GM15510 (cell line): ENCODE data around the gene BCL2L1.

ENCODE experiments used
- POLR2A ChIP-seq: IDR thresholded peaks from 3 replicates; pipeline ENCODE4 v1.6.1; 2011; ENCODE audit warnings: borderline replicate concordance; ENCODE audit not compliant: insufficient read length; ENCODE audit errors: extremely low read depth

The BCL2L1 gene

DNA sequence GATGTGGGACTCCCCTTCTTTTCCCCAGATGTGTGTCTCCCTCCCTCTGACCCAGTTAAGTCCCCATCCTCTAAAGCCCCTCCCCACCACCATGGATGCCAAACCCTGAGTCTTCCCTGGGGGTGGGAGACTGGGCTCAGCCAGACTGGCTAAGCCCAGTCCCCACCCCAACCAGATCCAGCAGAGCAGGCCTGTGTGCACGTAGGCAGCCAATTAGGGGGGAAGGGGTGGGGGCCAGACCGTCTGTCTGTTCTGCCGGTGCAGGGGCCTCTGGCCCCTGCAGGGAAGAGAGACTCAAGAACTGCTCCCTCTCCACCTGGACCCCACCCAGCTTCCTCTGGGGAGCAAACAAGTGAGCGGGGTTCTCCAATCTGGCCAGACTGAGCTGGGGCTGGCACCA is 84.4 kb downstream of the BCL2L1 start:
- no peak for TF ChIP-seq POLR2A

DNA sequence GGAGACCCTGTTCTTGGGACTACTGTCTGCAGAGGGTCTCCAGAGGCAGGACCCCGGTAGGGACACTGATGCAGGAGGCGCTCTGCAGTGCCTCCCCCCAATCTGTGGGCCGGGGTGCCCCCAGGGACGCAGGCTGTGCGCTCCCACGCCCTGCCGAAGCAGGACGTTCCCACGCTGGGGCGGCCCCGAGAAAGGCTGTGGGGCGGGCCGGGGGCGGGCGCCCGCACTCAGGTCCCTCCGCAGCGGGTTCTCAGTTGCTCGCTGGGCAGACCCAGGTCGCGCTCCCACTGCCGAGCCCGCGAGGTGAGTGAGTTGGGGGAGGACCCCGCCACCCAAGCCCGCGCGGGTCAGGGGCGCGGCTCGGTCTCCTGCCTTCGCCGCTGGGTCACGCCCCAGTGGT is 85.0 kb downstream of the BCL2L1 start, which contains the start of gene COX4I2:
Gene COX4I2 (plus strand): TSS at position 253 of the 400 bp plus-strand sequence. CDS start 1,106 bp downstream, outside the sequence.
- TF ChIP-seq POLR2A: no peak

DNA sequence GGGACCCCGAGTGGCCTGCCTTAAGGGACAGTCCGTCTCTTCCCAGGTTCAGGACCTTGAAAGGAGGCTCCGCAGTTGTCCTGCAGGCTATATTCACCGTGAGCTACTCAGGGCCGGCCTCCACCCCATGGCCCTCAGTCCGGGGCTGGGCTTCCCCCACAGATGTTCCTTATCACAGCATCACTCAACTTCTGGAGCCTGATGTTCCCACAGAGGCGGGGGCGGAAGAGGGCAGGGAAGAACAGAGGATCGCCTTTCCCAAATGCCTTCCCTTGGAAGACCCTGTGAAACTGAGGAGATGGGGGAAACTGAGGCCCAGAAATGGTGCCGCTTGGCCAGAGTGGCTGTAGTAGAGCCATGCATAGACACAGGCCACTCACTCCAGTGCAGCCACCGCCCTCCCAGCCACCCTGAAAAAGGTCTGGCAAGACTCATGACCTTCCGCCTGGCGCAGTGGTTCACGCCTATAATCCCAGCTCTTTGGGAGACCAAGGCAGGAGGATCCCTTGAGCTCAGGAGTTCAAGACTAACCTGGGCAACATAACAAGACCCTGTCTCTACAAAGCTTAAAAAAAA is 89.2 kb downstream of the BCL2L1 start:
- no peak for TF ChIP-seq POLR2A

DNA sequence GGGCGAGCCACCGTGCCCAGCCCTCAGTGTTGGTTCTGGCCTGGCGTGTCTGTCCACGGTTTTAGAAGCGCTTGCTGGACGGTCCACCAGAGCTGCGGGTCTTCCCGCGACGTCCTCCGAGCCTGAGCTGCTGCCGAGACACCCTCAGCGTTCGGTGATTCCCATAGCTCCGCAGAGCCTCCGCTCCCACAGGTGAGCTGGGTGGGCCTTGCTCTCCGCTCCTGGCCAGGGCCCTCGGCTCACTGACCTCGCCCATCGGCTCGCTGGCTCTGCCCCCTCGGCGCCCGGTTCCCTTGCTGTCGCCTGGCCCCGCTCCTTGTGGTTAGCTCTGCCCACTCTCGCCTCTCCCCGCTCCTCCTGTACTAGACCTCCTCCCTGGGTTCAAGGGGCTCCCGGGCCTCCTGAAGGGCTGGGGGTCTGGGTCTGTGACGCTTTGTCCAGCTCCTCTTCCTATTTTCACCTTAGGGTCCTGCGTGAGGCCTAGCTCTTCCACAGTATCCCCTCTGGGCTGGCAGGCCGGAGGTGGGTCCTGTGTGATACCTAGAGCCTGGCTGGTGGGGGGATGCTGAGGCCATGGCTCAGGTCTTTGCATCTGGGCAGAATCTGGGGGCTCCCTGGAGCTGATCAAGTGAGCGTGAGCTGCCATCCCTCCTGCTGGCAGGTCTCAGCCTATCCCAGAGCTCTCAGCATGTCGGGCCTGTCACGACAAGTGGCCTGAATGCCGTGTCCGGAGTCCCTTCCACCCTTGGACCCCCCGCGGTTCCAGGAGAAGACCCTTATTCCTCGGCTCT is 89.9 kb downstream of the BCL2L1 start:
- TF ChIP-seq POLR2A: no peak

DNA sequence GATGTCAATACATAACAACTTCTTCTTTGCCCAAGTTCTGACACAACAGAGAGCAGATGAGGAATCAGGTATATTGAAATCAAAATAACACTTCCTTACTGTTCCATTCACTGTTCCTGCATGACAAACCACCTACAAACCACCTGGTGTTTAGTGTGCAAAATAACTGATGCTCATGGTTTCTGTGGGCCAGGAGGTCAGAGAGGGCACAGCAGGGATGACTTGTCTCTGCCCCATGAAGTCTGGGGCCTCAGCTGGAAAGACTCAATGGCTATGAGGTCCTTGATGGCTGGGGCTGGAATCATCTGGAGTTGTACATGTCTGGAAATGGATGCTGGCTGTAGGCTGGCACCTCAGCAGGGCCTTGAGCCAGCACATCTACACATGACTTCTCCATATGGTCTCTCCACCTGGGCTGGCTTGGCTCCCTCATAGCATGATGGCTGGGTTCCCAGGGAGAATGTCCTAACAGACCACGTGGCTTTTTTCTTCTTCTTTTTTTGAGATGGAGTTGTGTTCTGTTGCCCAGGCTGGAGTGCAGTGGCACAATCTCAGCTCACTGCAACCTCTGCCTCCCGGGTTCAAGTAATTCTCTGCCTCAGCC is 92.4 kb downstream of the BCL2L1 start:
- no peak for TF ChIP-seq POLR2A

DNA sequence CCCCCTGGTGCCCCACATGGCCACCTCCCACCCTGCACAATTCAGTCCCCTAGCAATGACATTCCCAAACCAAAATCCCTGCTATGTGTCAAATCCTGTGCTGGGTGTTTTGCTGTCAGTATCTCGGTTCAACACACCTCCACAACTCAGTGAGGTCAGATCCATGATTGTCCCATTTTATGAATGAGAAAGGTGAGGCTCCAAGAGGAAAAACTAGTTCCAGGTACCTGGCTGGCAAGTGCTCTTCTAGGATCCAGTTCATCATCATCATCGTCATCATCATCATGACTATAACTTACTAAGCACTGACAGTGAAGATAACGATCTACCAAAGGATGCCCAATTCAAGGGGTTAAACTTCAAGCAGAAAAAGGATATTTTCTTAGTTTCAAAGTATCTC is 102.4 kb downstream of the BCL2L1 start:
- TF ChIP-seq POLR2A: no peak

DNA sequence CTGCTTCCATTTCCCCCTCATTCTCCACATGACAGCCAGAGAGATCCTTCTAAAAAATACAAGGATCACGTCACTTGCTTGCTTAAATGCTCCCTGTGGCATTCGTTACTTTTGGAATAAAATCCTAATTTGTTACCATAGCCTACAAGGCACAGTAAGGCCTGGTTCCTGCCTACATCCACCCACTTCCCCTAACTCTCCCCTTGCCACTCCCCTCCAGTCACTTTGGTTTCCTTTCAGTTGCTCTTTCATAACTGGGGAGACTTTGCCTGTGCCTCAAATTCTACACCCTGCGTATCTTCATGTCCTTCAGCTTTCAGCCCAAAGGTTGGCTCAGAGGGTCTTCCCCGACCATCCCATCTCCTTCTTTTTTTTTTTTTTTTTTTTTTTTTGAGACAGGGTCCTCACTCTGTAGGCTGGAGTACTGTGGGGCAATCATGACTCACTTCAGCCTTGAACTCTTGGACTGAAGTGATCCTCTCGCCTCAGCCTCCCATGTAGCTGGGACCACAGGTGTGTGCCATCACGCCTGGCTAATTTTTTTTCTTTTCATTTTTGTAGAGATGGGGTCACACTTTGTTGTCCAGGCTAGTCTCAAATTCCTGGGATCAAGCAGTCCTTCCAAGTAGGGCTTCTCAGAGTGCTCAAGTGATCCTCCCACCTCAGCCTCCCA is 105.1 kb downstream of the BCL2L1 start:
- no peak for TF ChIP-seq POLR2A

DNA sequence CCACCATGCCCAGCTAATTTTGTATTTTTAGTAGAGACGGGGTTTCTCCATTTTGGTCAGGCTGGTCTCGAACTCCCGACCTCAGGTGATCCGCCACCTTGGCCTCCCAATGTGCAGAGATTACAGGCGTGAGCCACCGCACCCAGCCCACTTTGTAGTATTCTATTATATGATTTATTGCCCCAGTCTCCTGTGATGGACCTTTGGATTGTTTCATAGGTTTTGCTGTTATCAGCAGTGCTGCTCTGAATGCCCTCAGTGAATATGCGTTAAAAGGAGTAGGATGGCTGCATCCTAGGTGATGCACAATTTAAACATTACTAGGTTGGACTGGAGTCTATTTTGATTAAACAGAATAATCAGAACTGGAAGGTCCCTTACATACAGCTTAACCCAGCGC is 107.3 kb downstream of the BCL2L1 start:
- TF ChIP-seq POLR2A: no peak
